Measurements from ENCODE around the gene ENOPH1.
"Not testable (repeated sequence)": the region's sequence is repeated elsewhere in the genome, so short reads cannot be mapped to it uniquely, and the experiment has no call there.

ENOPH1 gene

GRCh38 chr4:82428969-82429727 lies 1.2 kb upstream of the ENOPH1 start:
- no peak for FAIRE-seq

GRCh38 chr4:82429728-82430192 lies 630 bp upstream of the ENOPH1 start:
- FAIRE-seq = no peak

GRCh38 chr4:82430964-82431745 lies 765 bp downstream of the ENOPH1 start:
- FAIRE-seq = no peak

GRCh38 chr4:82431831-82432230 lies 1.4 kb downstream of the ENOPH1 start:
- FAIRE-seq = no peak

- no peak for FAIRE-seq
Measured at GRCh38 chr4:82432596-82432995, 2.2 kb downstream of the ENOPH1 start.

GRCh38 chr4:82433791-82434190 lies 3.4 kb downstream of the ENOPH1 start:
- no peak for FAIRE-seq

- FAIRE-seq = no peak
Measured at GRCh38 chr4:82434949-82435348, 4.6 kb downstream of the ENOPH1 start.

- no peak for FAIRE-seq
Measured at GRCh38 chr4:82436130-82436529, 5.7 kb downstream of the ENOPH1 start.

GRCh38 chr4:82436780-82437179 lies 6.4 kb downstream of the ENOPH1 start:
- no peak for FAIRE-seq

GRCh38 chr4:82437285-82438005 lies 7.1 kb downstream of the ENOPH1 start:
- FAIRE-seq = no peak

- no peak for FAIRE-seq
Measured at GRCh38 chr4:82439088-82439487, 8.7 kb downstream of the ENOPH1 start.

- FAIRE-seq = no peak
Measured at GRCh38 chr4:82447886-82448285, 17.5 kb downstream of the ENOPH1 start.

- FAIRE-seq = no peak
Measured at GRCh38 chr4:82450966-82451755, 20.8 kb downstream of the ENOPH1 start.

GRCh38 chr4:82452026-82452425 lies 21.6 kb downstream of the ENOPH1 start:
- no peak for FAIRE-seq

GRCh38 chr4:82457266-82457665 lies 26.9 kb downstream of the ENOPH1 start:
- no peak for FAIRE-seq

- FAIRE-seq = no peak
Measured at GRCh38 chr4:82458729-82459128, 28.3 kb downstream of the ENOPH1 start.

- no peak for FAIRE-seq
Measured at GRCh38 chr4:82461710-82462109, 31.3 kb downstream of the ENOPH1 start.

- peak; percentile 82 for FAIRE-seq
Measured at GRCh38 chr4:82462415-82462831, 32.0 kb downstream of the ENOPH1 start.

GRCh38 chr4:82463221-82463620 lies 32.8 kb downstream of the ENOPH1 start:
- no peak for FAIRE-seq

- no peak for FAIRE-seq
Measured at GRCh38 chr4:82467471-82467870, 37.1 kb downstream of the ENOPH1 start.

GRCh38 chr4:82469791-82470345 lies 39.5 kb downstream of the ENOPH1 start:
- no peak for FAIRE-seq

- FAIRE-seq = not testable (repeated sequence)
Measured at GRCh38 chr4:82473080-82473479, 42.7 kb downstream of the ENOPH1 start.
